SK-N-MC (cell line): ENCODE results near the gene MEA1.
A peak's percentile ranks its signal among the peaks of the same experiment; 100 is the strongest.

Experiments used
- DNase-seq: peaks from one replicate; pipeline ENCODE4 v3.0.0-alpha.2; 2011; ENCODE audit warnings: low read depth, low spot score
- H3K27ac ChIP-seq: fragments of 200-600 bp; sonication (generic); 2 replicates; pipeline ENCODE4 v1.5.1; 2016; ENCODE audit warnings: mixed run types
- H3K36me3 ChIP-seq: fragments of 200-600 bp; sonication (generic); 2 replicates; pipeline ENCODE4 v1.6.1; 2017; ENCODE audit warnings: antibody characterized with exemption, low read length, mixed read lengths; ENCODE audit not compliant: insufficient read depth
- H3K4me3 ChIP-seq: fragments of 200-600 bp; sonication (generic); 2 replicates; pipeline ENCODE4 v1.5.1; 2016
- H3K9ac ChIP-seq: fragments of 200-600 bp; sonication (generic); 2 replicates; pipeline ENCODE4 v1.8.0; 2017; ENCODE audit warnings: mixed run types, mixed read lengths; ENCODE audit not compliant: insufficient read length
- H3K9me3 ChIP-seq: fragments of 200-600 bp; sonication (generic); 2 replicates; pipeline ENCODE4 v1.6.1; 2017; ENCODE audit warnings: low read depth, mild to moderate bottlenecking, antibody characterized with exemption, low read length, moderate library complexity, mixed read lengths
- EZH2 ChIP-seq: fragments of 200-600 bp; sonication (generic); IDR thresholded peaks from one replicate; pipeline ENCODE4 v1.6.1; 2017; ENCODE audit warnings: antibody characterized with exemption
- FOXP2 ChIP-seq: optimal IDR thresholded peaks from 2 replicates; pipeline ENCODE3; 2011; ENCODE audit warnings: mild to moderate bottlenecking, moderate library complexity; ENCODE audit not compliant: insufficient read depth; ENCODE audit errors: extremely low read length, control extremely low read depth
- POLR2AphosphoS5 ChIP-seq: IDR thresholded peaks from 2 replicates; pipeline ENCODE4 v1.6.1; 2012; ENCODE audit warnings: mild to moderate bottlenecking, low read depth, low read length, borderline replicate concordance

The MEA1 gene

DNA sequence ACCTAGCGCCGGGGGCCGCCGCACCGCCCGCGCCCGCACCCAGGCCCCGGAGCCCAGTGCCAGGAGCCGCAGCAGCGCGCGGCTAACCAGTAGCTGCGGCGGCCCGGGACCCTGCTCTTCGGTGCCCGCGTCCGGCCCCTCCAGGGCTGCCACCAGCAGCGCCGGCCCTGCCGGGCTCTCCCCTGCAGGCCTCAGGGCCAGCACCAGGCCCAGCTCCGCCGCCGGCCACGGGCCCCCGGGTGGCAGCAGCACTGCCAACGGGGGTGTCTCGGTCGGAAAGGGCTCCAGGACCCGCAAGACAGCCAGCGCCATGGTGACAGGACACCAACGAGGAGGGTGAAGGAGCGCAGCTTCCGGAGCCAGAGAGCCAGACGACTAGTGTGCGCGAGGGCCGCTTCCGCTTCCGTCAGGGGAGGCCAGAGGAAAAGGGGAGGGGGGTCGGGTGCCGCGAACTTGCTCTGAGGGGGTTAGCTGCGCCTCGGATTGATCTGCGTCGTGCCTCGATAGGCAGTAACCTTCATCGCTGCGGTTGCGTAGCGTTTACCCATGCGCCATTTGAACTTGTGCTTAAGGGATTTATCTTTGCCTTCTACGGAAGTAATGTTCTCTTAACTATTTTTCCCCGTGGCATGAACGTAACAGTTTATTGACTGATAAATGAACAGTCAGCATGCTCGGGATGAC is 34.8 kb downstream of the MEA1 start, which contains the start of gene PEX6:
PEX6 (minus strand) TSS at position 343 of the 684 bp plus-strand sequence; CDS start at position 312, 31 bp downstream.
- Histone ChIP-seq H3K27ac (peak within 1 kb of the TSS; percentile 76; the same call in 1 of the 2 replicates), H3K9me3 (no peaks in the 10 kb centered on the region)

DNA sequence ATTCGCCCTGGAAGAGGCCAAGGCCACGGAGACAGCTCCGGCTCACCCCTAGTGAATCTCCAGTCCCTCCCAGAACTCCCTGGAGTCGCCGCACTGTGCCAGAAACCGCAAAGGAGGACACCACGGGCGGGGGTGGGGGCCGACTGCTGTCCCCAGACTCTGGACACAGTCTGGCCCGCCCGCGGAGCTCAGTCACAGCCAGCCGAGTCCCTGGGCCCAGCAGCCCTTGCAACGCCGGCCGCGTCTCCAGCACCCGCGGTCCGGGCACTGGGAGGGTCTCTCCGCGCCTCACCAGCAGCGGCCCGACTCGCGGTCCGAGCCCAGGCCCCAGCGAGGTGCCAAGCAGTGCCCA is 35.3 kb downstream of the MEA1 start:
- no peak overlapping the region for H3K27ac ChIP-seq
- no peak for DNase-seq
- peak overlapping the region; percentile 78 for H3K4me3 ChIP-seq
- H3K9me3 ChIP-seq = no peaks in the 10 kb centered on the region
- H3K36me3 ChIP-seq = peaks cover 4% of the 10 kb centered on the region; the same call in 1 of the 2 replicates
- TF ChIP-seq POLR2AphosphoS5 = no peak
- no peak for TF ChIP-seq EZH2
- TF ChIP-seq FOXP2 = no peak
- H3K9ac ChIP-seq = peak overlapping the region; percentile 78

More for the DNA sequence above, 34.8 kb downstream of the MEA1 start, which contains the start of gene PEX6:
- peak within 1 kb of the TSS; percentile 78 for H3K4me3 ChIP-seq
- peak; percentile 57 for DNase-seq
- H3K36me3 ChIP-seq = peaks cover 4% of the 10 kb centered on the region; the same call in 1 of the 2 replicates
- H3K9ac ChIP-seq = peak within 1 kb of the TSS; percentile 78
- TF ChIP-seq POLR2AphosphoS5 = peak; percentile 97
- TF ChIP-seq EZH2 = no peak

DNA sequence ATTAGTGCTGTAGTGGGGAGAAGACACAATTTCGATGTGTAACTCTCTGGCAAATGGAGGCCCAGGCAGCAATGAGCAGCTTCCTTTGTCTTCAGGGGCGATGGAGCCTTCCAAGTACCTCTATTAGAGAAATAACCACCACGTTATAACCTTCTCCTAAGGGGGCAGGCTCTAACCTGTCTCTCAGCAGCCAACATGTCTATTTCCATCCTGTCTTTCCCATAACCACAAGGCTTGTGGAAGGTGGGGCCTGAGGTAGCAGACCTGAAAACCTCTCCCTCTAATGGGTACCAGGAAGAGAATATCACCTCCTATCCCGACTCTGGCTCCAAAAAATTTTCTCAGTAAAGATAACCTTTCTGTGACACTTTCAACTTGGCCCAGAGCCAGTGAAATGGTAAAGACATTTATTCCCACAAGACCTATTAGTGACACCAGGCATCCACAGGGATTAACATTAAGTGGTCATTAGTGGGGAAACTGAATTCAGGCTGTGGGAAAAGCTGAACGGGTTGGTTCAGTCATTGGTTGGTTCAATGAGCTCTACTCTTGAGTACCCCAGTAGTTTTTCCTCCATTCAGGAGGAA is 38.7 kb downstream of the MEA1 start:
- no peak for TF ChIP-seq EZH2
- no peak for TF ChIP-seq POLR2AphosphoS5
- no peak for TF ChIP-seq FOXP2
- Histone ChIP-seq H3K9ac (no peak overlapping the region), H3K4me3 (no peak overlapping the region), H3K36me3 (peaks cover 4% of the 10 kb centered on the region; the same call in 1 of the 2 replicates), H3K27ac (no peak overlapping the region), H3K9me3 (no peaks in the 10 kb centered on the region)
- DNase-seq = no peak

DNA sequence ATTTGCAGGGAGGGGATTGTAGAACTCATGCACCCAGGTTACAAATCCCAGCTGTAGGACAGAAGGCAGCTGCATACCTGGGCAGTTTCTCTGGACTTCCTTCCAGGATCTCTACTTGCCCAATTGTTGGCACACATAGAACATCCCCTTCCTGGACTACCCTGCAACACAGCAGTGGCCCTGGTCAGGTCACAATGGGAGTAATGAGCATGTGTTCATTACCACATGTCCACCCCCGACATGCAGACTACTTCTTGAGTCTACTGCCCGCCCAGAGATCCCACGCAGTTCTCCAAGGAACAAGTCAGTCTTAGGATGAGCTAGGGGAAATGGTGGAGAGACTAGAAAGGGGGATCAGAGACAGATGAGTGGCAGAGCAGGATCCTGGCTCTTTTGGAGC is 39.8 kb downstream of the MEA1 start:
- no peak for DNase-seq
- H3K9me3 ChIP-seq = no peaks in the 10 kb centered on the region
- H3K9ac ChIP-seq = no peak overlapping the region
- peaks cover 4% of the 10 kb centered on the region; the same call in 1 of the 2 replicates for H3K36me3 ChIP-seq
- no peak overlapping the region for H3K4me3 ChIP-seq
- no peak overlapping the region for H3K27ac ChIP-seq
- TF ChIP-seq FOXP2 (no peak), POLR2AphosphoS5 (no peak; the same call in 1 of the 2 replicates), EZH2 (no peak)

DNA sequence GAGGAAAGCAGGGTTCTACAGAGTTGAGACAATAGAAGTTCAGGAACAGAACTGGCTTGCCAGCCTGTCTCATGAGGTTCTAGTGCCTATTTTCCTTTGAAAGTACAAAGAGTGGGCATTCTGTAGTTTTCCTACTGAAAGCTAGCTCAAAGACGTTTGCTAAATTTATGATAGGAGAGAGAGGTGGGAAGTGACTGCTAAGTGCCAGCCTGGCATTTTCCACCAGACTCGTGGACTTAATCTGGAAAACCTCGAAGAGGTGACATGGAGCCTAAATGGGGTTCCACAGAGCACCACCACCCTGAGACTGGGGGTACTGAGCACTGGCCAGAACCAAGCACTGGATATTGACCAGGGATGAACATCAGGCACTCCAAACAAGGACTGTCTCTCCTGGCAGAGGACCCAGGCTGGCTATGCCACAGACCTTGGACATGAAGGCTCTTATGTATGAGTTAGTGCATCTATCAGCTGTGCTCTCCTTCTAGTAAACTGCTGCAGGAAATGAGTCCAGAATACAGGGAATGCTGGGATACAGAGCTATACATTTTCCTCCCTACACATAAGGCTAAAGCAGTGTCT is 41.9 kb downstream of the MEA1 start:
- Histone ChIP-seq H3K36me3 (peaks cover 2% of the 10 kb centered on the region; the same call in 1 of the 2 replicates), H3K4me3 (no peak overlapping the region), H3K9me3 (no peaks in the 10 kb centered on the region), H3K27ac (peak overlapping the region; percentile 52; the same call in 1 of the 2 replicates), H3K9ac (no peak overlapping the region)
- DNase-seq = no peak
- no peak for TF ChIP-seq EZH2
- TF ChIP-seq POLR2AphosphoS5 = no peak
- no peak for TF ChIP-seq FOXP2

DNA sequence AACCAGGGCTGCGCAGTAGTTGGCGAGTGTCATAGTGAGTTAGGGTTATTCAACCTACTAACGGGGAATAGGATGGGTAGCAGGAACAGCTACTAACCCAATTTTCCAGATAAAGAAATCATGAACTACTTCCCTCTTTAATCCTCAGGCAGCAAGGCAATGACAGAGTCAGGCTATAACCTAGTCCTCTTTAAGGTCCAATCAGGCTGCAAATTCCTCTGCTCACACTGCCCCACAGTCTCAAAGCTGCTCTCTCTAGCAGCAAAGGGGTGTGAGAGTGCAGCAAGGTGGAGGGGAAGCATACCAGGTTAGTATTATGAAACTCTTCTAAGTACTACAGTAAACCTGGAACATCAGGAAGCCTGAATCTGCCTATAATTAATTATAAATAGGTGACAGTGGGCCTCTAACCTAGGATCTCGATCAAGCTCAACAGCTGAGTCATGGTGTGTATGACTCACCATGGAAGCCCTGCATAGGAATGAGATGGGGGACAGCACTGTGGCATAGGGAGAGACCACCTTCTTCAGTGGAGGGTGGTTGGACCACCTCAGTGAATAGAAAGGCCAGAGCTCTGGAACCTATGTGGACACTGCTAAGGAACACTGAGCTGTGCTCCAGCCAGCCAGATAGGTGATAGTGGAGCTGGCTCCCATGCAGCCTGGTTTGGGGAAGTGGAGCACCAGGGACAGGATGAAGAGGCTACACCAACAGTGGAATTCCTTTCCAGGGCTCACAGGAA is 42.7 kb downstream of the MEA1 start:
- DNase-seq = no peak
- Histone ChIP-seq H3K9ac (no peak overlapping the region), H3K27ac (peak overlapping the region; percentile 52; the same call in 1 of the 2 replicates), H3K36me3 (no peaks in the 10 kb centered on the region), H3K4me3 (no peak overlapping the region), H3K9me3 (no peaks in the 10 kb centered on the region)
- no peak for TF ChIP-seq POLR2AphosphoS5

DNA sequence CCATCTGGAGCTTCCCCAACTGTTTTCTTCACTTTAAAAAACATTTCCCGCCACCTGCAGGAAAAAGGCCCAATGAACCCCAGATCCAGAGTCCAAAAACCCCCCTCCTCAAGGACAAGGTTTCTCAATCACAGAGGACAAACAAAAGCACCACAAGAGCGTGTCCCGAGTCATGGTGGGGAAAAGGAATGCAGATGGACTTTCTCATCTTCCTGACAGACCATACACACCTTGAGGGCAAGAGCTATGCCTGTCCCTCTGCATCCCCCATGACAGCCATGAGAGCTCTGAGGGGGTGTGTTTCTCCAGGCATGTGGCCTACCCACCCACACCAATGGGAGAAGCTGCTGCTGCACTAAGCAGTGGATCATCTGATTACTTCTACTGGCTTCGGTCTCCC is 43.8 kb downstream of the MEA1 start:
- H3K27ac ChIP-seq = no peak overlapping the region
- no peak overlapping the region for H3K9ac ChIP-seq
- DNase-seq = no peak

DNA sequence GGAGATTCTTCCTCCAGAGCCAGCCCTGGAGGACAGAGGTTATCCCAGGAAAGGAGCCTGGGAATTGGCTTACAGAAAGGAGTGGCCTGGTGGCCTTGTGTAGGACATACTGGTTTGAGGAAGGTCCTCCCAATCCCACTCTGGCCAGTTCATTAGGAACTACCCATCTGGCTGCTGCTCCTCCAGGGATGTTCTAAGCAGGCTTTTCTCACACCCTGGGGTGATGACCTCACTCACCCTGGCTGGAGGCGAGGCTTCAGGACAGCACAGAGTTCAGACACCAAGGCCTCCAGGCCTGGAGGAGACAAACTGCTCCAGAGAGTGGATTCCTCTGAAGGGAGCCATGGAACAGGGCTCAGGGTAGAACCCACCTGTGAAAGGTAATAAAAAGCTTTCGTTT is 44.3 kb downstream of the MEA1 start:
- Histone ChIP-seq H3K9ac (no peak overlapping the region), H3K9me3 (no peaks in the 10 kb centered on the region), H3K4me3 (no peak overlapping the region), H3K36me3 (no peaks in the 10 kb centered on the region; the same call in 1 of the 2 replicates), H3K27ac (no peak overlapping the region)
- no peak for DNase-seq
- TF ChIP-seq POLR2AphosphoS5 (no peak), FOXP2 (no peak), EZH2 (no peak)

More for the DNA sequence above, 43.8 kb downstream of the MEA1 start:
- Histone ChIP-seq H3K36me3 (no peaks in the 10 kb centered on the region), H3K4me3 (no peak overlapping the region), H3K9me3 (no peaks in the 10 kb centered on the region)
- TF ChIP-seq EZH2 (no peak), FOXP2 (no peak), POLR2AphosphoS5 (no peak)
